Measurements from ENCODE around the gene CKMT1A.
"Not testable (repeated sequence)": the region's sequence is repeated elsewhere in the genome, so short reads cannot be mapped to it uniquely, and the experiment has no call there.

Gene CKMT1A

GRCh38 chr15:43702701-43703424, 9.2 kb downstream of the CKMT1A start:
- no peak for DNase-seq (ENCODE audit: low read depth)
- H3K4me3 ChIP-seq (ENCODE audit: low read depth, low read length) = no peak overlapping the region
- TF ChIP-seq POLR2A (IDR thresholded peaks at IDR 0.05; ENCODE audit: extremely low read depth, insufficient read length) (no peak), MYC (IDR thresholded peaks at IDR 0.05; ENCODE audit: low read depth, low read length) (no peak), CTCF (IDR thresholded peaks at IDR 0.05; ENCODE audit: low read depth, low read length) (no peak), MAX (IDR thresholded peaks at IDR 0.05; ENCODE audit: low read depth, low read length) (no peak)

GRCh38 chr15:43710431-43711131, 16.9 kb downstream of the CKMT1A start:
- H3K4me3 ChIP-seq (ENCODE audit: low read depth, low read length); DNase-seq (ENCODE audit: low read depth): not testable (repeated sequence)

GRCh38 chr15:43723151-43723550, 29.5 kb downstream of the CKMT1A start:
- TF ChIP-seq MAX (IDR thresholded peaks at IDR 0.05; ENCODE audit: low read depth, low read length) = no peak
- DNase-seq (ENCODE audit: low read depth) = no peak
- no peak overlapping the region for H3K4me3 ChIP-seq (ENCODE audit: low read depth, low read length)

GRCh38 chr15:43726306-43726705, 32.6 kb downstream of the CKMT1A start:
- DNase-seq (ENCODE audit: low read depth); H3K4me3 ChIP-seq (ENCODE audit: low read depth, low read length): not testable (repeated sequence)

- not testable (repeated sequence) for DNase-seq (ENCODE audit: low read depth); H3K4me3 ChIP-seq (ENCODE audit: low read depth, low read length)
Observed at GRCh38 chr15:43728053-43728725, 34.5 kb downstream of the CKMT1A start.

GRCh38 chr15:43735416-43735815, 41.8 kb downstream of the CKMT1A start:
- no peak overlapping the region for H3K4me3 ChIP-seq (ENCODE audit: low read depth, low read length)
- no peak for DNase-seq (ENCODE audit: low read depth)
- TF ChIP-seq CTCF (IDR thresholded peaks at IDR 0.05; ENCODE audit: low read depth, low read length) (no peak), MYC (IDR thresholded peaks at IDR 0.05; ENCODE audit: low read depth, low read length) (no peak), POLR2A (IDR thresholded peaks at IDR 0.05; ENCODE audit: extremely low read depth, insufficient read length) (no peak), MAX (IDR thresholded peaks at IDR 0.05; ENCODE audit: low read depth, low read length) (no peak)

GRCh38 chr15:43746245-43746902, 52.7 kb downstream of the CKMT1A start, which contains the start of gene PDIA3:
TSS of gene PDIA3 (plus strand) at chr15:43746438. CDS start at chr15:43746540, 102 bp downstream.
- peak; percentile 94 for DNase-seq (ENCODE audit: low read depth)
- TF ChIP-seq MYC (IDR thresholded peaks at IDR 0.05; ENCODE audit: low read depth, low read length) (peak; percentile 61), POLR2A (IDR thresholded peaks at IDR 0.05; ENCODE audit: extremely low read depth, insufficient read length) (peak; percentile 88), MAX (IDR thresholded peaks at IDR 0.05; ENCODE audit: low read depth, low read length) (peak; percentile 68; the same call in 1 of the 2 replicates)
- peak within 1 kb of the TSS; percentile 95 for H3K4me3 ChIP-seq (ENCODE audit: low read depth, low read length)

GRCh38 chr15:43746903-43747309, 53.2 kb downstream of the CKMT1A start:
- DNase-seq (ENCODE audit: low read depth) = peak; percentile 81
- peak overlapping the region; percentile 95 for H3K4me3 ChIP-seq (ENCODE audit: low read depth, low read length)

- no peak for DNase-seq (ENCODE audit: low read depth)
- TF ChIP-seq CTCF (IDR thresholded peaks at IDR 0.05; ENCODE audit: low read depth, low read length) (no peak), POLR2A (IDR thresholded peaks at IDR 0.05; ENCODE audit: extremely low read depth, insufficient read length) (no peak), MYC (IDR thresholded peaks at IDR 0.05; ENCODE audit: low read depth, low read length) (no peak), MAX (IDR thresholded peaks at IDR 0.05; ENCODE audit: low read depth, low read length) (no peak)
- peak overlapping the region; percentile 95 for H3K4me3 ChIP-seq (ENCODE audit: low read depth, low read length)
Observed at GRCh38 chr15:43748376-43748775, 54.7 kb downstream of the CKMT1A start.
